Measurements from ENCODE around the gene MAP2K4.

- TF ChIP-seq GATA2 (IDR thresholded peaks at IDR 0.05; ENCODE audit: low read depth, low read length) (no peak), GATA3 (IDR thresholded peaks at IDR 0.05; ENCODE audit: low read depth, low read length) (no peak)
Observed at GRCh38 chr17:12027658-12028057, 7.0 kb downstream of the MAP2K4 start.

Measured in SH-SY5Y (cell line).